Prostate gland (tissue), 2 donors: ENCODE data around the gene SLAIN1.

Experiments used
- CTCF ChIP-seq, 4 experiments: fragments of 200-600 bp in 2 of 4; fragments of 450-650 bp in 2 of 4; sonication (generic) in 2 of 4; IDR thresholded peaks; 1 replicate in 3 of 4; 2 replicates in 1 of 4; pipeline ENCODE4 v1.5.1; 2016 to 2019; ENCODE audit warnings: antibody characterized with exemption in 4 of 4, mild to moderate bottlenecking in 2 of 4, moderate library complexity in 2 of 4
- POLR2A ChIP-seq: fragments of 450-650 bp; IDR thresholded peaks from one replicate; pipeline ENCODE4 v1.6.1; 2016; ENCODE audit warnings: antibody characterized with exemption, mild to moderate bottlenecking
- POLR2AphosphoS5 ChIP-seq: sonication (generic); formaldehyde crosslinking; IDR thresholded peaks from one replicate; pipeline ENCODE4 v1.6.1; 2017; ENCODE audit warnings: antibody characterized with exemption

DNA sequence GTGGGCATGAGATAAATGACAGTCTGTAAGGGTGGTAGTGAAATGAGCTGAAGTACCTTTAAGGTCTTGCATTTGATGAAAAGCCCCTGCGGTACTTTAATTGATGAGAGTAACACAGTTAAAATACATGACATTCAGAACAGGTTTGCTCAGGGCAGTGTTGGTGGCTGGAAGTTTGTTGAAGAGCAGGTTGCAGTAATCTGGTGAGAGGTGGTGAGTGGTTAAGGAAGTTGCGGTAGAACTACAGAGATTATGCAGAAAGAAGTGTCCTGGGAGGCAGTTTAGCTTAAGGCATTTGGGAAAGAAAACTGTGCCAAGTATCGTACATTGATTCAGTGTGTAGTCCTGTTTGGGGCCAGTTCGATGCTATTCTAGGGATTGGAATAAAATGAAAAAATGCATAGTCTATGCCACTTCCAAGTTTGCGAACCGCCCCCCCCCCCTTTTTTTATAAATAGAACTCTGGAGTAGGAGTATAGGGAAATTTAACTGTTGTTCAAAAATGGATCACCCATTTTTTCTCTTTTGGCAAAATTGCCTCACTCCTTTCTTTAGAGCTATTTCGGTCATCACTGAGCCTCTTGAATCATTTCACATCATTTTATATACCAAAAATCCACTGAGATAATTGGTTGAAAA lies 42.7 kb downstream of the SLAIN1 start:
- TF ChIP-seq CTCF (IDR thresholded peaks at IDR 0.05), result no peak
- no peak for TF ChIP-seq POLR2A
- no peak for TF ChIP-seq POLR2AphosphoS5
